ENCODE results near the gene CLDN3. TPM values are rescaled to one million over a fixed set of nuclear protein-coding genes. Genes with fewer than 3 reads are reported as not detected.

Gene CLDN3
- total and polyA plus RNA-seq, 9 of the 15 experiments (the other 6 are each of a cell fraction or from before 2014, with no cell fraction given): 0.29 TPM; not detected in 8

GRCh38 chr7:73758581-73759138 is 11.4 kb downstream of the CLDN3 start (continued):
- no peak for TF ChIP-seq MGA (IDR thresholded peaks at IDR 0.05)
- TF ChIP-seq TAL1 (IDR thresholded peaks at IDR 0.05): peak; percentile 82
- peak; percentile 77 for TF ChIP-seq KLF16 (IDR thresholded peaks at IDR 0.05)
- no peak for TF ChIP-seq ZNF589 (CRISPR knock-in tag; IDR thresholded peaks at IDR 0.05; ENCODE audit: low read depth)
- no peak for TF ChIP-seq ZNF12 (CRISPR knock-in tag; IDR thresholded peaks at IDR 0.05)
- TF ChIP-seq E2F5 (CRISPR knock-in tag; IDR thresholded peaks at IDR 0.05): no peak
- TF ChIP-seq MXD1 (CRISPR knock-in tag; IDR thresholded peaks at IDR 0.05; ENCODE audit: borderline replicate concordance, poor library complexity, severe bottlenecking): no peak
